WERI-Rb-1 (cell line): ENCODE data around the gene CHN1.

Source experiments
- DNase-seq: peaks from one replicate; pipeline ENCODE4 v3.0.0-alpha.2; 2020
- H3K27ac ChIP-seq: fragments of 250-450 bp; sonication (Bioruptor Pico); 2 replicates; pipeline ENCODE4 v1.5.1; 2020; ENCODE audit warnings: mild to moderate bottlenecking, moderate library complexity
- H3K27me3 ChIP-seq: fragments of 250-450 bp; sonication (Bioruptor Pico); 2 replicates; pipeline ENCODE4 v1.5.1; 2021; ENCODE audit warnings: mild to moderate bottlenecking, low read depth, moderate library complexity; ENCODE audit not compliant: insufficient read depth, severe bottlenecking
- H3K36me3 ChIP-seq: fragments of 250-450 bp; sonication (Bioruptor Pico); 2 replicates; pipeline ENCODE4 v1.5.1; 2020; ENCODE audit warnings: mild to moderate bottlenecking, moderate library complexity
- H3K4me3 ChIP-seq: 2 replicates; pipeline ENCODE4 v1.5.1; 2011; ENCODE audit warnings: low read depth, mild to moderate bottlenecking, control low read depth, low read length
- H3K9me3 ChIP-seq: fragments of 250-450 bp; sonication (Bioruptor Pico); 2 replicates; pipeline ENCODE4 v1.5.1; 2021; ENCODE audit warnings: mild to moderate bottlenecking, moderate library complexity; ENCODE audit not compliant: severe bottlenecking
- TF ChIP-seq, protein P1 (sequence below): IDR thresholded peaks from 2 replicates; pipeline ENCODE4 v1.5.1; 2011; ENCODE audit warnings: low read depth, mild to moderate bottlenecking, control low read depth, inconsistent platforms, low read length

The CHN1 gene

DNA sequence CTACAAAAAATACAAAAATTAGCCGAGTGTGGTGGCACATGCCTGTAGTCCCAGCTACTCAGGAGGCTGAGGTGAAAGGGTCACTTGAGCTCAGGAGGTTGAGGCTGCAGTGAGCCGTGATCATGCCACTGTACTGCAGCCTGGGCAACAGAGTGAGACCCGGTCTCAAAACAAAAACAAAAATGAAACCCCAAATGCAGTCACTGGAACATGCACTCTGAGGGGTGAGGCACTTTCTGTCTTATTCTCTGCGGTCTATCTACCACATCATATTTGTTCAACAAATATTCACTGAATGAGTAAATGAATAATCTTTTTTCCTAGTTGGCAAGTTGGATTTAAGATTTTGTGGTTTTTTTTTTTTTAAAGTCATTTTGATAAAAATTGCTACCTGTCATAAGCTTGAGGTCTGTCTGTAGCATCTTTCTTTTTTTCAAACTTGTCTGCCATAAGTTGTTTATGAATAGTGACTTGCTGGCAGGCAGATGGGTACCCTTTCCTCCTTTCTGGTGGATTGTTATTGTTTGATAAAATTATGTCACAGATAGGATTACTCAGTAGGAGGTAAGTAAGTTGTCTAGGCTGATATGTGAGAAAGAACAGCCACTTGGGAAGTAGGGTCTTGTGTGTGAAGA lies 252.7 kb downstream of the CHN1 start:
- Histone ChIP-seq H3K27me3 (no peaks in the 10 kb centered on the region), H3K27ac (no peak overlapping the region), H3K4me3 (no peak overlapping the region), H3K36me3 (peaks cover 2% of the 10 kb centered on the region), H3K9me3 (no peaks in the 10 kb centered on the region)
- TF ChIP-seq, protein P1, sequence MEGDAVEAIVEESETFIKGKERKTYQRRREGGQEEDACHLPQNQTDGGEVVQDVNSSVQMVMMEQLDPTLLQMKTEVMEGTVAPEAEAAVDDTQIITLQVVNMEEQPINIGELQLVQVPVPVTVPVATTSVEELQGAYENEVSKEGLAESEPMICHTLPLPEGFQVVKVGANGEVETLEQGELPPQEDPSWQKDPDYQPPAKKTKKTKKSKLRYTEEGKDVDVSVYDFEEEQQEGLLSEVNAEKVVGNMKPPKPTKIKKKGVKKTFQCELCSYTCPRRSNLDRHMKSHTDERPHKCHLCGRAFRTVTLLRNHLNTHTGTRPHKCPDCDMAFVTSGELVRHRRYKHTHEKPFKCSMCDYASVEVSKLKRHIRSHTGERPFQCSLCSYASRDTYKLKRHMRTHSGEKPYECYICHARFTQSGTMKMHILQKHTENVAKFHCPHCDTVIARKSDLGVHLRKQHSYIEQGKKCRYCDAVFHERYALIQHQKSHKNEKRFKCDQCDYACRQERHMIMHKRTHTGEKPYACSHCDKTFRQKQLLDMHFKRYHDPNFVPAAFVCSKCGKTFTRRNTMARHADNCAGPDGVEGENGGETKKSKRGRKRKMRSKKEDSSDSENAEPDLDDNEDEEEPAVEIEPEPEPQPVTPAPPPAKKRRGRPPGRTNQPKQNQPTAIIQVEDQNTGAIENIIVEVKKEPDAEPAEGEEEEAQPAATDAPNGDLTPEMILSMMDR = no peak
- DNase-seq = no peak

DNA sequence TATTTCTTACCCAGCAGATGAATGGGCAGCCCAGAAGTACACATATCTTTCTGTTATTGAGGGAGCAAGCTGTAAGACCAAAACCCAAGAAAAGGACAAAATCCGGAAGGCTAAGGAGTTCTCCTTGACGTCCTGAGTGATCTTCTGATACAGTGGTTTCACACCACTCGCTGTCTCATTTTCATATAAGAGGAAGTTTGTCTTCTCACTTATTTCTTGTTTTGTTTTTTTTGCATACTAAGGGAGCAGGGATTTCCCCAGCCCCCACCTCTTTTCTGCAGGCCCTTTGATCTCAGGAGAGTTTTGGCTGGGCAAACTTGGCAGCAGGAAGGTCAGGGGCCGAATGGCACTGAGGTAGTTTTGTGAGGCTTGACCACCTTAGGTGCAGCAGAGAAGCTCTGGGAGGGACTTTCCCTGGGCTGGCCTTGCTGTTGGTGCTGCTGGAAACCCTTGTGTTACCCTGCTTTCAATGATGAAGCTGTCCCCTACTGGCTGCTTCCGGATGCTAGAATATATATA lies 254.2 kb downstream of the CHN1 start:
- H3K27me3 ChIP-seq = no peaks in the 10 kb centered on the region
- peaks cover 2% of the 10 kb centered on the region for H3K36me3 ChIP-seq
- H3K27ac ChIP-seq = no peak overlapping the region
- H3K9me3 ChIP-seq = no peaks in the 10 kb centered on the region
- TF ChIP-seq, protein P1 = no peak
- no peak overlapping the region for H3K4me3 ChIP-seq
- no peak for DNase-seq

DNA sequence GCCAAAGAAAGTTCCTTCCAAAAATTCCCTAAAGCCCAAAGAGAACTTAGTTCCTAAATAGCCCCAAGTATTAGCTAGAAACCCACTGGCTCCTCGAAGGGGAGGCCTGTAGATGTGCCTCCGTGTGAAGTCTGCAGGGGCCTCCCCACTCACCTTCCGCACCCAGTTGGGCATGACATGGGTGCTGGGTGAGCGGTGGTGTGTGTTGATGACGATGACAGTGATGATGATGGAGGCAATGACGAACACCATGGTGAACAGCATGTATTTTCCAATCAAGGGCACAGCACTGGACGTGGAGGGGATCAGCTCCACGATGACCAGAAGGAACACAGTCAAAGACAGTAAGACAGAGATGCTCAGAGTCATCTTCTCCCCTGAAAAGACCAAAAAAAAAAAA lies 255.4 kb downstream of the CHN1 start:
- Histone ChIP-seq H3K27ac (no peak overlapping the region), H3K4me3 (no peak overlapping the region), H3K9me3 (no peaks in the 10 kb centered on the region), H3K36me3 (peaks cover 2% of the 10 kb centered on the region), H3K27me3 (no peaks in the 10 kb centered on the region)
- DNase-seq = no peak
- TF ChIP-seq, protein P1 = no peak

DNA sequence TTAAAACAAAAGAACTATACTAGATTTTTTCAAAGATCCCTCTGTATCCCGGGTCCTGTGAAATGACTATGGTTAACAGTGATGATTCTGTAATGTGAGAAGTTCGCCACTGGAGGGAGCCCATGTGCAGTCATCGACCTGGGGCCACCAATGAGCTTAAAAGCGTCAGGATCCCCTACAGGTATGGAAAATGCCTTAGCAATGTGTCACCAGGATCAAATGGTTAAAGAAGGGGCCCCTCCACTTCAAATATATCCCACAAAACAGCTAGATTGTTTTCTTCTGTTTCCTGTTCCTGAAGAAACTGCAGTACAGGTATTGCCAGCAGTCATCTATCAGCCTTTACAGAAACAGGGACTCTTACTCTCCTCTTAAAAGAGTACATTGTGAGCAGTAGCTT lies 256.2 kb downstream of the CHN1 start:
- peak; percentile 75 for DNase-seq
- no peaks in the 10 kb centered on the region for H3K9me3 ChIP-seq
- H3K4me3 ChIP-seq = no peak overlapping the region
- H3K27me3 ChIP-seq = no peaks in the 10 kb centered on the region
- peaks cover 2% of the 10 kb centered on the region for H3K36me3 ChIP-seq
- no peak overlapping the region for H3K27ac ChIP-seq
- TF ChIP-seq, protein P1 = peak; percentile 64
